Lung (tissue), 12 donors: ENCODE results near the gene ESAM. TPM values are rescaled to one million over a fixed set of nuclear protein-coding genes. Genes with fewer than 3 reads are reported as not detected.

Experiments used
- ATAC-seq: fragments of 200-7000 bp; cut with Tn5 transposase; one replicate; pipeline ENCODE4 v1.9.1; 2020; ENCODE audit warnings: moderate number of reproducible peaks; ENCODE audit not compliant: insufficient read depth, low FRiP score
- DNase-seq, 3 donors: peaks; one replicate each; pipeline ENCODE4 v3.0.0-alpha.2; 2013 to 2017
- H3K27ac ChIP-seq, 2 donors: one replicate each; pipeline ENCODE4 v1.5.1; 2013; ENCODE audit warnings: mild to moderate bottlenecking in 2 of 2, moderate library complexity in 2 of 2, control low read depth in 1 of 2, inconsistent platforms in 1 of 2, low read depth in 1 of 2, low read length in 1 of 2
- H3K27me3 ChIP-seq, 3 donors: one replicate each; pipeline ENCODE4 v1.5.1; 2013; ENCODE audit warnings: low read length in 2 of 3; ENCODE audit not compliant: control insufficient read depth in 3 of 3, insufficient read depth in 3 of 3
- H3K36me3 ChIP-seq, 4 donors: one replicate each; pipeline ENCODE4 v1.5.1; 2013; ENCODE audit warnings: low read length in 4 of 4, mild to moderate bottlenecking in 1 of 4, moderate library complexity in 1 of 4; ENCODE audit not compliant: control insufficient read depth in 4 of 4, insufficient read depth in 4 of 4
- H3K4me1 ChIP-seq, 5 donors: one replicate each; pipeline ENCODE4 v1.5.1; 2013; ENCODE audit warnings: low read length in 5 of 5, mild to moderate bottlenecking in 2 of 5, moderate library complexity in 1 of 5; ENCODE audit not compliant: control insufficient read depth in 5 of 5, insufficient read depth in 5 of 5
- H3K4me3 ChIP-seq: one replicate; pipeline ENCODE4 v1.5.1; 2013; ENCODE audit warnings: mild to moderate bottlenecking, control low read depth, moderate library complexity
- H3K9ac ChIP-seq, 2 donors: one replicate each; pipeline ENCODE4 v1.5.1; 2013; ENCODE audit warnings: low read length in 2 of 2, control low read depth in 1 of 2; ENCODE audit not compliant: insufficient read depth in 1 of 2
- H3K9me3 ChIP-seq, 4 donors: one replicate each; pipeline ENCODE4 v1.5.1; 2013; ENCODE audit warnings: low read length in 3 of 4, mild to moderate bottlenecking in 1 of 4, moderate library complexity in 1 of 4; ENCODE audit not compliant: control insufficient read depth in 4 of 4, insufficient read depth in 3 of 4
- WGBS, 2 donors: extraction: QIAGEN DNeasy Blood & Tissue Kit; methylation state at CpG; one replicate each; pipeline ENCODE4 v1.1.7; 2013; 5-methylcytosine and 5-hydroxymethylcytosine counted together
- polyA plus RNA-seq, 2 donors: library from polyadenylated mRNA; stranded (reverse); fragments of 200-250 nt; gene quantifications; one replicate each; pipeline ENCODE4 v1.2.1, GENCODE V29; 2013
- total RNA-seq, 2 donors: library from RNA; depleted of rRNA in 1 of 2; stranded (reverse); fragments of >200 nt in 1 of 2; gene quantifications; one replicate each; pipeline ENCODE4 v1.2.1, GENCODE V29; 2014 to 2021
- TF ChIP-seq, protein P1 (sequence below): IDR thresholded peaks from 2 replicates; pipeline ENCODE4 v1.5.1; 2012; ENCODE audit warnings: mild to moderate bottlenecking; ENCODE audit errors: control extremely low read depth, extremely low read depth
- donor health status: control.
- donor health status: control.
- donor health status: Bipolar disorder and iron deficiency.
- donor health status: healthy.
- donor health status: DM: yes; HTN: yes; CAD: no.

Gene ESAM
- total and polyA plus RNA-seq, 4 donors: 77.7 to 142 (median 130) TPM

DNA sequence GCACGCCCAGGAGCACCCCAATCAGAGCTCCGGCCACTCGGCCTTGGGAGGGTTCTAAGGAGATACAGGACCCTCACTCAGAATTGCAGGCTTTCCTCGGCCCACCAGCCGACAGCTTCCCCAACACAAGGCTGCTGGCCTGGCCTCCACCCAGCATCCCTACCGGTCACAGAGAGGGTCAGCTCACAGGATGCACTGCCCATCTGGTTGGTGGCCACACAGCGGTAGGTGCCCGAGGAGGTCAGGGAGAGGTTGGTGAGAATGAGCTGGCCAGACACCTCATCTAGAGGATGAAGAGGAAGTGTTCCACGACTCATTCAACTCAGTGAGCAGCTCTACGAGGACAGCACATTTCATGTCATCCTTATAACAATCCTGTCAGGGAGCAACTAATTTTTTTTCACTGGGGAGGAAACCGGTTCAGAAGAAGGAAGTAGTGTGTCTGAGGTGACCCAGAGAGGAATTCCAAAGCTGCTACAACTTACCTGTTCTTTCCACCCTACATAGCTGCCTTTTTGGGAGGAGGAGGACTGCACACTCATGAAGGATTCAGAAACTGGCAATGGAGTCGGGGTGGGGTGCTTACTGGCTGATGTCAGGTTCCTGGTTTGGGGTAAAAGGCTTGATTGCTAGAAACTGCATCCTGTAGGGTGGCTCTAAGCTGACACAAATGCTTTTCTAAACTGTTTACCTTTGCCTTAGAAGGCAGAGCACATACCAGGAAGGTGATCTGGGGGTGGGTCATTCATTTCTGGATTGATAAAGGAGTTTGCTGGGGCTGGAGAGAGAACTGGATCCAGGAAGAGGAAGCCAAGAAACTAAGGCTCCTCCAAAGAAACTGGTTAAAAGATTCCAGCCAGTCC is 13.4 kb downstream of the ESAM start:
- WGBS, 2 donors: 42 to 49% methylated on average over 12 of the region's 12 CpGs
- Histone ChIP-seq H3K9ac (no peak overlapping the region), H3K27ac (peak overlapping the region in 1 of 2 donors; percentile 71)

DNA sequence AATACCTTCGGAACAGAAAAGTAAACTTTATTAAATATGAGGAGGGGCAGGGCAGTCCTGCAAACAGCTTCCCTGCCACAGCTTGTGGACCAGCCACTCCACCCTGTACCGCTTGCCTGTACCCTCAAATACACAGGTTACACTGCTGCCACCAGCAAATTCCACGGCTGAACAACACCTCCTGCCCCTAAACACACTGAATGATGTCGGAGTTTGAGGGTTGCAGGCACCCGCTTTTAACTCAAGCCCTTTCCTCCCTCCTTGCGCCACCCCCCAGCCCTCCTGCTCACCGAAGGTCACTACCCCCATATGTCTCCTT is 14.0 kb downstream of the ESAM start:
- no peak overlapping the region for H3K9ac ChIP-seq
- WGBS, 2 donors: 60 to 64% methylated on average over 7 of the region's 7 CpGs
- no peaks in the 10 kb centered on the region for H3K9me3 ChIP-seq
- DNase-seq (no peak), ATAC-seq (no peak)
- no peaks in the 10 kb centered on the region for H3K36me3 ChIP-seq
- H3K4me1 ChIP-seq: peaks cover 0 to 30% (median 13%) of the 10 kb centered on the region in 5 donors
- TF ChIP-seq, protein P1, sequence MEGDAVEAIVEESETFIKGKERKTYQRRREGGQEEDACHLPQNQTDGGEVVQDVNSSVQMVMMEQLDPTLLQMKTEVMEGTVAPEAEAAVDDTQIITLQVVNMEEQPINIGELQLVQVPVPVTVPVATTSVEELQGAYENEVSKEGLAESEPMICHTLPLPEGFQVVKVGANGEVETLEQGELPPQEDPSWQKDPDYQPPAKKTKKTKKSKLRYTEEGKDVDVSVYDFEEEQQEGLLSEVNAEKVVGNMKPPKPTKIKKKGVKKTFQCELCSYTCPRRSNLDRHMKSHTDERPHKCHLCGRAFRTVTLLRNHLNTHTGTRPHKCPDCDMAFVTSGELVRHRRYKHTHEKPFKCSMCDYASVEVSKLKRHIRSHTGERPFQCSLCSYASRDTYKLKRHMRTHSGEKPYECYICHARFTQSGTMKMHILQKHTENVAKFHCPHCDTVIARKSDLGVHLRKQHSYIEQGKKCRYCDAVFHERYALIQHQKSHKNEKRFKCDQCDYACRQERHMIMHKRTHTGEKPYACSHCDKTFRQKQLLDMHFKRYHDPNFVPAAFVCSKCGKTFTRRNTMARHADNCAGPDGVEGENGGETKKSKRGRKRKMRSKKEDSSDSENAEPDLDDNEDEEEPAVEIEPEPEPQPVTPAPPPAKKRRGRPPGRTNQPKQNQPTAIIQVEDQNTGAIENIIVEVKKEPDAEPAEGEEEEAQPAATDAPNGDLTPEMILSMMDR: no peak
- H3K27me3 ChIP-seq: peaks cover 0 to 82% (median 69%) of the 10 kb centered on the region in 3 donors
- H3K4me3 ChIP-seq: no peak overlapping the region
- peak overlapping the region in 1 of 2 donors; percentile 71 for H3K27ac ChIP-seq

More for the DNA sequence above, 13.4 kb downstream of the ESAM start:
- DNase-seq: no peak
- H3K36me3 ChIP-seq: peaks cover 0 to 2% (median 0%) of the 10 kb centered on the region in 4 donors
- peaks cover 0 to 35% (median 16%) of the 10 kb centered on the region in 5 donors for H3K4me1 ChIP-seq
- no peak overlapping the region for H3K4me3 ChIP-seq
- no peaks in the 10 kb centered on the region for H3K9me3 ChIP-seq
- no peak for ATAC-seq
- TF ChIP-seq, protein P1: no peak
- H3K27me3 ChIP-seq: peaks cover 0 to 76% (median 68%) of the 10 kb centered on the region in 3 donors

DNA sequence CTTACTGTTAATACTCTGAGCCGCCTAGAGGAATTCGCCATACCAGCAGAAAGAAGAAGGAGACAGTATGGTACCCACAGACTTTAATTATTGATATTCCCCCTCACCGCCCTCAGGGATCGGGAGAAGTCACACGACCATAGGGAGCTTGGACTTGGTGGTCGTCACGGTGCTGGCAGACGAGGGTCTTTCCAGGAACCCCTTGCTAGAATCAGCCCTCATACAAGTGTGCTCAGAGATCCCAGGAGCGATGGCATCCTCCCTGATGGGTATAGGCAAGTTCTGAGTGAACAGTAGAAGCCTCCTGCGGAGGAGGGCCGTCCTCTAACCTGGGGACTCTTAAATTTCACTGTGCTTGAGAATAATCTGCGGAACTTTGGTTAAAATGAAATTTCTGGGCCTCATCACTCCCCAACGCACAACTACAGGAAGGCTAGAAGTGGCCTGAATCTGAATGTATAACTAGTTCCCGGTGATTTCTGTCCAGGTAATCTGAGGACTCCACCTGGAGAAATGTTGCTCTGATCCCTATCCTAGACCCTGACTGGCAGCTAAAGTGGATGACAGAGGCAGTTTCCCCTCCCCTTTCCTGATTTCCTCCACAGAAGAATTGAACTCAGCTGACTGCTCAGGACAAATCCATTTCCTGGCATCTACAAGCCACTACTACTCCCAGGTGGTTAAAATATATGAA is 14.5 kb downstream of the ESAM start:
- Histone ChIP-seq H3K9me3 (no peaks in the 10 kb centered on the region), H3K9ac (no peak overlapping the region), H3K27ac (peak overlapping the region in 1 of 2 donors; percentile 78), H3K27me3 (peaks cover 0 to 85% (median 71%) of the 10 kb centered on the region in 3 donors), H3K4me1 (peaks cover 0 to 25% (median 13%) of the 10 kb centered on the region in 5 donors), H3K36me3 (no peaks in the 10 kb centered on the region), H3K4me3 (no peak overlapping the region)
- TF ChIP-seq, protein P1: no peak
- ATAC-seq (no peak), DNase-seq (no peak)
- WGBS, 2 donors: 65 to 75% methylated on average over 14 of the region's 14 CpGs
